Esophagus muscularis mucosa (tissue), 4 donors: ENCODE results near the gene POLR2J3.
"Not testable (repeated sequence)": the region's sequence is repeated elsewhere in the genome, so short reads cannot be mapped to it uniquely, and the experiment has no call there.

ENCODE experiments used
- EP300 ChIP-seq: sonication (generic); formaldehyde crosslinking; IDR thresholded peaks from one replicate; pipeline ENCODE4 v1.6.1; 2017; ENCODE audit warnings: antibody characterized with exemption
- POLR2A ChIP-seq: fragments of 450-650 bp; IDR thresholded peaks from one replicate; pipeline ENCODE4 v1.6.1; 2017; ENCODE audit warnings: antibody characterized with exemption, moderate library complexity, mild to moderate bottlenecking, low read depth
- POLR2AphosphoS5 ChIP-seq, 2 donors: sonication (generic); formaldehyde crosslinking; IDR thresholded peaks; one replicate each; pipeline ENCODE4 v1.6.1; 2017; ENCODE audit warnings: antibody characterized with exemption in 2 of 2
- TF ChIP-seq, protein P1 (sequence below), 3 experiments: fragments of 200-600 bp in 2 of 3; fragments of 450-650 bp in 1 of 3; sonication (generic) in 2 of 3; IDR thresholded peaks; one replicate each; pipeline ENCODE4 v1.5.1; 2017 to 2019; ENCODE audit warnings: antibody characterized with exemption in 3 of 3, mild to moderate bottlenecking in 2 of 3, moderate library complexity in 1 of 3

DNA sequence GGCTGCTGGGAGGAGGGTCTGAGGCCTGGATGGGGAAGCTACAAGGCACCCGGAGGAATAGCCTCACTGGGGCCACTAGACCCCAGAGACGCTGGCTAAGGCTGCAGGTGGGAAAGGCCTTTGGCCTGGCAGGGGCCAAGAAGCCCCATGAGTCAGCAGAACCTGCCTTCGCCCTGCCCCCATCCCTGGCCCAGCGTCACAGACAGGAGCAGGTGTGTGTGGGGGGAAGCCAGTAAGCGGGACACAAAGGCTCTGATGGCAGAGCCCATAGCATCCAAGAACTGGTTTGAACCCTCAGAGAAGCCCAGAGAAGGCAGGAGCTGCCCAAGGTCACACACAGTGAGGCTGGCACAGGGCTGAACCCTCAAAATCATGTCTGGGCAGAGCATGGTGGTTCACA, 34.5 kb upstream of the POLR2J3 start:
- TF ChIP-seq, protein P1, sequence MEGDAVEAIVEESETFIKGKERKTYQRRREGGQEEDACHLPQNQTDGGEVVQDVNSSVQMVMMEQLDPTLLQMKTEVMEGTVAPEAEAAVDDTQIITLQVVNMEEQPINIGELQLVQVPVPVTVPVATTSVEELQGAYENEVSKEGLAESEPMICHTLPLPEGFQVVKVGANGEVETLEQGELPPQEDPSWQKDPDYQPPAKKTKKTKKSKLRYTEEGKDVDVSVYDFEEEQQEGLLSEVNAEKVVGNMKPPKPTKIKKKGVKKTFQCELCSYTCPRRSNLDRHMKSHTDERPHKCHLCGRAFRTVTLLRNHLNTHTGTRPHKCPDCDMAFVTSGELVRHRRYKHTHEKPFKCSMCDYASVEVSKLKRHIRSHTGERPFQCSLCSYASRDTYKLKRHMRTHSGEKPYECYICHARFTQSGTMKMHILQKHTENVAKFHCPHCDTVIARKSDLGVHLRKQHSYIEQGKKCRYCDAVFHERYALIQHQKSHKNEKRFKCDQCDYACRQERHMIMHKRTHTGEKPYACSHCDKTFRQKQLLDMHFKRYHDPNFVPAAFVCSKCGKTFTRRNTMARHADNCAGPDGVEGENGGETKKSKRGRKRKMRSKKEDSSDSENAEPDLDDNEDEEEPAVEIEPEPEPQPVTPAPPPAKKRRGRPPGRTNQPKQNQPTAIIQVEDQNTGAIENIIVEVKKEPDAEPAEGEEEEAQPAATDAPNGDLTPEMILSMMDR (IDR thresholded peaks at IDR 0.05): not testable (repeated sequence)
- not testable (repeated sequence) for TF ChIP-seq POLR2A; EP300; POLR2AphosphoS5 (IDR thresholded peaks at IDR 0.05)
